ENCODE results near the gene CEP192. TPM values are rescaled to one million over a fixed set of nuclear protein-coding genes. Genes with fewer than 3 reads are reported as not detected.

The CEP192 gene
- total and polyA plus RNA-seq, 2 of the 4 experiments (the other 2 are of a cell fraction), result 17.2 to 29.0 TPM

- no peaks in the 10 kb centered on the region for H3K79me1 ChIP-seq (ENCODE audit: low read depth in 1 of 2, low read length in 2 of 2)
- BruUV-seq (replicated peaks), result no TSS peak
- ATAC-seq (ENCODE audit: low read depth) (peak; percentile 21; the same call in 1 of the 2 replicates), DNase-seq (peak; percentile 8)
- no peaks in the 10 kb centered on the region; the same call in 1 of the 2 replicates for H3K9me1 ChIP-seq (ENCODE audit: insufficient read depth, low read length)
- no peak overlapping the region for H3K4me3 ChIP-seq (ENCODE audit: insufficient read depth, low read depth, low read length)
- peak overlapping the region; percentile 77 for H3K4me2 ChIP-seq (ENCODE audit: low read depth, low read length)
- H3K4me1 ChIP-seq (ENCODE audit: control insufficient read depth, insufficient read depth, low read length), result no peaks in the 10 kb centered on the region
- no peak overlapping the region for H2AK5ac ChIP-seq (ENCODE audit: low read depth, low read length)
- no peak overlapping the region for H3K56ac ChIP-seq (ENCODE audit: extremely low read depth, insufficient read depth, low read length)
- no peak overlapping the region for H4K91ac ChIP-seq (ENCODE audit: insufficient read depth, low read depth, low read length)
- H3K9ac ChIP-seq (ENCODE audit: low read depth, low read length), result no peak overlapping the region
- no peaks in the 10 kb centered on the region for H4K20me1 ChIP-seq (ENCODE audit: insufficient read depth, low read length)
- no peak overlapping the region for H2BK20ac ChIP-seq (ENCODE audit: low read depth, low read length)
- H3K23ac ChIP-seq (ENCODE audit: low read depth, low read length), result no peak overlapping the region
- no peak overlapping the region for H4K5ac ChIP-seq (ENCODE audit: low read depth, low read length)
- intact Hi-C loops (cut with micrococcal nuclease) (no loop called here), in situ Hi-C loops (cut with MboI; ENCODE audit: low sequenced_read_pairs) (no loop called here), dilution Hi-C loops (cut with HindIII; ENCODE audit: low sequenced_read_pairs, unreplicated experiment) (no loop called here)
- peak overlapping the region; percentile 72 for H2AFZ ChIP-seq (replicated peaks; ENCODE audit: low read length, poor library complexity)
- H2BK15ac ChIP-seq (ENCODE audit: low read depth, low read length), result no peak overlapping the region
- peaks cover 3% of the 10 kb centered on the region for H3K27me3 ChIP-seq (ENCODE audit: control insufficient read depth, insufficient read depth, low read length)
- CTCF ChIA-PET, result no interaction called here
- no peaks in the 10 kb centered on the region; the same call in 1 of the 2 replicates for H3K9me3 ChIP-seq (ENCODE audit: control insufficient read depth, insufficient read depth, low read length)
- H3K14ac ChIP-seq (replicated peaks; ENCODE audit: low read depth, low read length), result no peak overlapping the region
- no peak overlapping the region for H2BK120ac ChIP-seq (ENCODE audit: low read depth, low read length)
- TF ChIP-seq CTCF (conservative IDR thresholded peaks at IDR 0.05; ENCODE audit: low read depth, low read length), result no peak
- no peak for TF ChIP-seq RCOR1 (IDR thresholded peaks at IDR 0.05; ENCODE audit: insufficient replicate concordance, low read length)
- H2AK9ac ChIP-seq (replicated peaks; ENCODE audit: low read depth, low read length, poor library complexity), result no peak overlapping the region
- H3K27ac ChIP-seq (ENCODE audit: insufficient read depth, low read length), result no peak overlapping the region
- H3K36me3 ChIP-seq (ENCODE audit: control insufficient read depth, insufficient read depth, low read length), result no peaks in the 10 kb centered on the region
- H3K4ac ChIP-seq (ENCODE audit: low read depth, low read length), result no peak overlapping the region
- H4K8ac ChIP-seq (ENCODE audit: low read depth in 2 of 2, low read length in 2 of 2), result no peak overlapping the region; a peak in 1 of 4 replicates
- no peak overlapping the region for H2BK5ac ChIP-seq (ENCODE audit: low read depth, low read length, poor library complexity, severe bottlenecking)
- WGBS, 2 experiments (ENCODE audit: extremely low coverage in 2 of 2, insufficient read length in 1 of 2), result 87% methylated on average over 9 of the region's 22 CpGs; no CpG with 5 or more reads in 1 of the 2 experiments
- POLR2A ChIA-PET (ENCODE audit: unreplicated experiment), result no interaction called here
- H3K18ac ChIP-seq (ENCODE audit: low read depth, low read length), result no peak overlapping the region
Measured at GRCh38 chr18:13137670-13138419, 146.7 kb downstream of the CEP192 start.

All from IMR-90 (cell line).